ENCODE measurements around the gene NAALADL1. TPM values are rescaled to one million over a fixed set of nuclear protein-coding genes. Genes with fewer than 3 reads are reported as not detected.

NAALADL1 gene
- total and polyA plus RNA-seq, 2 experiments from 2014 or later, result 0.13 TPM; not detected in 1

DNA sequence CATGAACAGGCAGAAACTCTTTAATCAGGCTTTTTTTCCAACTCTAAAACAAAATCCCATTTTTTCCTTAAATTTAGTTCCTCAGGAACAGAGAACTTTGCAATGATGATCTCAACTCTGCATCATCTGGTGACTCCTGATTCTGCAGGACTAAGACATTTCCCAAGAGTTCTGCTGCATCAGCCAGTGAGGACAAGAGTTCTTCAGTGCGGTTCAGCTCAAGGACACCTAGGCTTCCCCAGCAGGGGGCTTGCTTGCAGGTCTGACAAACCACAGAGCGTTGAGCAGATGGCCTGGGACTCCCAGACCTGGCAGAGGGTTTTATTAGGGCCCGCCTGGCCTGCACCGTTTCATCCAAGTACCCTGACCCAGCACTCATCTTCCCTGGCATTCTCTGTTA lies 19.1 kb upstream of the NAALADL1 start:
- no peaks in the 10 kb centered on the region for H3K9me2 ChIP-seq (replicated peaks; ENCODE audit: insufficient read depth)
- 75% methylated on average over 4 of the region's 4 CpGs for WGBS (ENCODE audit: low lambda C conversion rate, missing lambda C conversion rate)
- H3K27me3 ChIP-seq, result no peaks in the 10 kb centered on the region
- H3K4me1 ChIP-seq (ENCODE audit: insufficient read depth), result no peaks in the 10 kb centered on the region
- H3K79me2 ChIP-seq, result peaks cover 5% of the 10 kb centered on the region
- H3K9me3 ChIP-seq (ENCODE audit: low read depth), result no peaks in the 10 kb centered on the region
- no peak for DNase-seq (ENCODE audit: low spot score)
- H3K27ac ChIP-seq, result no peak overlapping the region
- no peaks in the 10 kb centered on the region for H4K20me1 ChIP-seq (ENCODE audit: insufficient read depth, poor library complexity, severe bottlenecking)
- no peak overlapping the region for H3K4me2 ChIP-seq
- H3K4me3 ChIP-seq, result no peak overlapping the region
- TF ChIP-seq EZH2phosphoT487 (IDR thresholded peaks at IDR 0.05; ENCODE audit: low read depth, severe bottlenecking, unreplicated experiment) (no peak), EZH2 (IDR thresholded peaks at IDR 0.05; ENCODE audit: borderline replicate concordance) (no peak), CTCF (IDR thresholded peaks at IDR 0.05; ENCODE audit: poor library complexity) (no peak)
- no peak overlapping the region for H2AFZ ChIP-seq
- H3K36me3 ChIP-seq (replicated peaks; ENCODE audit: insufficient read depth, low read depth), result no peaks in the 10 kb centered on the region

GRCh38 chr11:65072631-65072966 lies 14.2 kb upstream of the NAALADL1 start:
- H4K20me1 ChIP-seq (ENCODE audit: insufficient read depth, poor library complexity, severe bottlenecking), result no peaks in the 10 kb centered on the region
- no peaks in the 10 kb centered on the region for H3K79me2 ChIP-seq
- 44% methylated on average over 1 of the region's 1 CpG for WGBS (ENCODE audit: low lambda C conversion rate, missing lambda C conversion rate)
- TF ChIP-seq CTCF (IDR thresholded peaks at IDR 0.05; ENCODE audit: poor library complexity) (no peak), EZH2 (IDR thresholded peaks at IDR 0.05; ENCODE audit: borderline replicate concordance) (no peak), EZH2phosphoT487 (IDR thresholded peaks at IDR 0.05; ENCODE audit: low read depth, severe bottlenecking, unreplicated experiment) (no peak)
- no peaks in the 10 kb centered on the region for H3K36me3 ChIP-seq (replicated peaks; ENCODE audit: insufficient read depth, low read depth)
- H3K9me3 ChIP-seq (ENCODE audit: low read depth), result no peaks in the 10 kb centered on the region
- H3K27me3 ChIP-seq, result no peaks in the 10 kb centered on the region
- no peak for DNase-seq (ENCODE audit: low spot score)
- H3K4me3 ChIP-seq, result no peak overlapping the region
- no peak overlapping the region for H2AFZ ChIP-seq
- no peaks in the 10 kb centered on the region for H3K9me2 ChIP-seq (replicated peaks; ENCODE audit: insufficient read depth)
- H3K27ac ChIP-seq, result no peak overlapping the region
- H3K4me1 ChIP-seq (ENCODE audit: insufficient read depth), result no peaks in the 10 kb centered on the region
- H3K4me2 ChIP-seq, result no peak overlapping the region

GRCh38 chr11:65071907-65072630 lies 13.7 kb upstream of the NAALADL1 start:
- Histone ChIP-seq H3K4me1 (ENCODE audit: insufficient read depth) (no peaks in the 10 kb centered on the region), H3K36me3 (replicated peaks; ENCODE audit: insufficient read depth, low read depth) (no peaks in the 10 kb centered on the region), H4K20me1 (ENCODE audit: insufficient read depth, poor library complexity, severe bottlenecking) (no peaks in the 10 kb centered on the region), H3K4me3 (no peak overlapping the region), H3K9me2 (replicated peaks; ENCODE audit: insufficient read depth) (no peaks in the 10 kb centered on the region), H3K79me2 (no peaks in the 10 kb centered on the region), H3K27ac (no peak overlapping the region), H2AFZ (no peak overlapping the region), H3K27me3 (no peaks in the 10 kb centered on the region), H3K9me3 (ENCODE audit: low read depth) (no peaks in the 10 kb centered on the region), H3K4me2 (no peak overlapping the region)
- TF ChIP-seq EZH2phosphoT487 (IDR thresholded peaks at IDR 0.05; ENCODE audit: low read depth, severe bottlenecking, unreplicated experiment) (no peak), EZH2 (IDR thresholded peaks at IDR 0.05; ENCODE audit: borderline replicate concordance) (no peak), CTCF (IDR thresholded peaks at IDR 0.05; ENCODE audit: poor library complexity) (no peak)
- DNase-seq (ENCODE audit: low spot score), result no peak
- 77% methylated on average over 4 of the region's 4 CpGs for WGBS (ENCODE audit: low lambda C conversion rate, missing lambda C conversion rate)

Data from hepatocyte (in vitro differentiated cells).